T-helper 2 cell (primary cell): Measurements from ENCODE around the gene ADARB2.
A peak's percentile ranks its signal among the peaks of the same experiment; 100 is the strongest.

Experiments
- DNase-seq, 5 experiments: peaks; one replicate each; pipeline versions ENCODE4 v3.0.0 to v3.0.0-alpha.2; 2012 to 2022

Gene ADARB2

DNA sequence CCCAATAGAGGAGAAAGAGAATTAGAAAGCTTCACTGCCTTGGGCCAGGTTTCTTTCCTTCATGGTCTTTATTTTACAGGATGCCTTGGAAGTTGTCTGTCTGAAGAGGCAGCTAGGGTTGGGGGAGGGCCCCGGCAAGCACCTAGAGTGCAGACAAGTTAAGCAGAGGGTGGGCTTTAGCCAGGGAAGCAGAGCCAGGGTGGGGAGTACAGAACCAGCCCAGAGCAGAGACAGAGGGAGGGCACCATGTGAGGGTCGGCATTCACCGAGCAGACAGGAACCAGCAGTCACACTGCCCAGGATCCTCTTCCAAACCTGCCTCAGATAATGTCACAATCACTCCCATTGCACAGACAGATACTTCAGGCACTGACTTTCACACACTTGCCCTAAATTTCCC lies 75.9 kb downstream of the ADARB2 start:
- no peak for DNase-seq

DNA sequence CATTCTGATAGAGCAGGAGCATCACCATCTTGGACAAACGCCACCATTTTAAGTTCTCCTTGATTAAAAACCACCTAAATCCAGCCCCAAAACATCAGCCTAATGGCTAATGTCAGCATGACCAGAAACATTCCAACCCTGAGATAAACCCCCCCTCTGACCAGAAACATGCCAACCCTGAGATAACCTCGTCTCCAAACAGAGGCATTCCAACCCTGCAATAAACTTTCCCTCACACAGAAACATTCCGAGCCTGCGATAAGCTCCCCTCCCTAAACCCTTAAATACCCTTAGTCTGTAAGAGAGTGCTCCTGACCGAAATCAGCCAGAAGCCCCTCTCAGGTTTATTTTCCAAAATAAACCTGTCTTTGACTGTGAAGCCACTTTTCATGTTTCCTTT lies 76.5 kb downstream of the ADARB2 start:
- DNase-seq = no peak

DNA sequence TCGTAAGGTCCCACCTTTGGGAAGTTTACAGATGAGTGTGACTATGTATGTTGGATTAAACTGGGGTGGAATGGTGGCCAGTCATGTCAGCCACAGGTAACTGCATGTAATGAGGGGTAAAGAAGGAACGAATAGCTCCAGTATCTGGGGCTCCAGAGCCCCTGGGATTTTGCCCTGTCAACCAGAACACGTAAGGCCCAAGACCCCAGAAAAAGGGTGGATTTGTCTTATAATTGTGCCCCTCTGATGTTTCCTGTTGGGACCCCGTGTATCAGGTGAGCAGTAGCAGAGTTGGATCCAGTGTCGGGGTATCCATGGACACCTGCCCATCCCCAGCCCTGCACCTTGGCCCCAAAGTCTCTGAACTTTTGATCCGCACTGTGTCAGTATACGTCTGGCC lies 76.9 kb downstream of the ADARB2 start:
- no peak for DNase-seq

DNA sequence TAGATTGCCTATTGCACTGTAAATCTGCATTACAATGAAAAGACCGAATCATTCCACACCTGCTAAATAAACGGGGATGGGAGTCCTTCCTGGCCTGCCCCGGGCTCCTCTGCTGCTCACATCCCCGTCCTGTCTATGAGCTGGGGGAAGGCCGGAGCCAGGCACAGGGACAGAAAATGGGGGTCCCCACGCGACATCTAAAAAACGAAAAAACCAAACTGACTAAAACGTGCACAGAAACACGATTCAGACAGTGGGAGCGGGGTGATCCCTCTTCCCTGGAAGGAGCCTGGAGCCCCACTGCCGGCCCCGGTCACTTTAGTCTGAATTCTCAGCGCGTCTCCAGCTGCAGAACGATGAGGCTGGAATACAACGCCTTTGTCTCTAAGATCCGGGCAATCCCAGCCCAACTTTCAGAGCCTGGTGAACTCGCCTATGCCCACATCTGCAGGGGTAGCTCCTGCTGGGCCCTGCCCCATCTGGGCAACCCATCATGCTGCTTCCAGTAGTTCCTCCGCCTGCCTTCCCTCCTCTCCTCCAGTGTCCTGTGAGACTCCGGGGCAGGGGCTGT lies 78.0 kb downstream of the ADARB2 start:
- DNase-seq = no peak

DNA sequence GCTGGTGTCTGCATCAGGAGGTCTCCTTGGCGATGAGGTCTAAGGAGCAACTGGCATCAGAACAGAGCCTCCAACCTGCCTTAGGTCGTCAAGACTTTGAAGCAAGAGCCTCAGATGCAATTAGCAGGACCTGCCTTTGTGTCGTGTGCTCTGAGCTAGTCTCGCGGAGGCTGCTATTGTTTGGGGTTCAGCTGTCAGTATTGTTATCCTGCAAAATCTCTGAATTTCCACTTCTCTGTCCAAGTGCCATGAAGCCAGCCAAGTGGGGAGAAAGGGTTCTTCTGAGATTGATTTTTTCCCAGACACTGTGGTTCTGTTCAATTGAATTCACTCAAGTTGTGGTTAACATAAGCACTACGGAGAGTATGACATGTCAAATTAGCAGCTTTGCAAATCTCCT lies 78.7 kb downstream of the ADARB2 start:
- DNase-seq = no peak

DNA sequence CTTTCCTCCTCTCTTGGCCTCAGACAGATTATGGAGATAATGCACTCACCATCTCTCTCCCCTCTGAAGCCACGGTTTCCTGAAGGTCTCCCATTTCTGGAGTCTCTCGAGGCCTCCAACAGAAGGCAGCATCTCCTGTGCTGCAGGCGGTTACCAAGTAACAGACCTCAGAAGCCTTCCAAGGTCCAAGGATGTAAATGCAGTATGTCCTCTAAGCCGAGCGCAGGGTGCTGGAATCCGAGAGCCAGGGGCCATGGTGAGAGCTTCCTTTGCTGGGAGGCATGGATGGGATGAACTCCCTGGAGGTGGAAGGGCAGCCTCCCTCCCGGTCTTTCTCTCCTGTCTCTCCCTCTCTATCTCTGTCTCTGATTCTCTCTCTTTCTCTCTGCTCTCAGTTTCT lies 79.8 kb downstream of the ADARB2 start:
- no peak for DNase-seq

DNA sequence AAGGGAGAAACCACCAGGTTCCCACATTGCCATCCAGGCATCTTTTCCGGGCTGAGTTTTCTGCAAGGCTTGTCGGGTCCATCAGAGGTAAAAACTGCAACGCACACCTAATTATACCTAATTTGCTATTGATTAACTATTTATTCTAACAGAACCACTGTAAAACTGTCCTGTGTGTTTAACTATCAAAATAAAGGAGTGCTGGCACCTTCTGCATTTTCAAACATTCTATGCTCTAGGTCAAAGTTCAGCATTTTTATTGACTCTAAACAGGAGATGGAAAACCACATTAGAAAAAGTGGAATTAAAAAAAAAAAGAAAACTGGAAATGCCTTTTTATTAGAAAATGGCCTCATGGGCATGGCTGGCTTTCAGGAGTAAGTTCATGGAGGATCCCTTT lies 82.0 kb downstream of the ADARB2 start:
- no peak for DNase-seq

DNA sequence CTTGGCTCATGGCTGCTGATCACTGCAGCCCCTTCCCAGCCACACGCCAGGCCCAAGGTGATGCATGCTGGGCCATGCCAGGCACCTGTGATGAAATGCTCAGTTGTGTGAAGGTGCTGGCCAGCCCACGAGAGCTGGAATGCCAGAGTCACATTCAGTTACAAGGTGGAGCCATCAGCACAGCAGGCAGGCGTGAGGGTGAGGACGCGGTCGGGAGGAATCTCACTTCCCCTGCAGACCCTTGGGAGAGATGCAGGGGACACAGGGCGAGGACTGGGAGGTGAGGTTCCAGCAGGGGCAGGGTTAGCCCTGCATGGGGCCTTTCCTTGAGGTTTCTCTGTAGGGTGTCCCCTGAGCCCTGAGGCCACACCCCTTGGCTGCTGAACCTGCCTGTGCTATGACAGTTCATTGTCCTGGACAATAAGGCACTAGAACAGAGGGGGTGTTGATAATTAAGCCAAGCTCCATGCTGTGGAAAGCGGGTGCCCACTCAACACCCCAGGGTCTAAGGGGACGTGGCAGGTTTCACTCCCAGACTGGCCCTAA lies 82.4 kb downstream of the ADARB2 start:
- DNase-seq = no peak

DNA sequence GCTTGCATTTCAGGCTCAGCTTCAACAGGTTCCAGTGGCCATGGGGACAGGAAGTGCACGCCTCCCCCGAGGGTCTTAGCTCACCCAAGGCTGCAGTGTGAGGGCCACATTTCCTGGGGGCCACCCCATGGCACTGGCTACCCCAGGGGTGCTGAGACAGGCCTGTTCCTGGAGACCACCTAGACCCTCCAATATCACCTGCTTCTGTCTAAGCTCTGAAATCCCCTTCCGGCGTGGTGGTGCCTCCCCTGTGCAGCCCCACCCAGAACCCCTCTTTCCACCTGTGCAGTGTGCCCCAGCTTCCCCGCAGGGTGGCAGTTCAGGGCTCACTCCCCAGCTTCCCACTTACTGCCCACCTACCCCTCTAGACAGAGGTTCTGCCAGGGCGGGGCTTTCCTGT lies 83.1 kb downstream of the ADARB2 start:
- DNase-seq = no peak

DNA sequence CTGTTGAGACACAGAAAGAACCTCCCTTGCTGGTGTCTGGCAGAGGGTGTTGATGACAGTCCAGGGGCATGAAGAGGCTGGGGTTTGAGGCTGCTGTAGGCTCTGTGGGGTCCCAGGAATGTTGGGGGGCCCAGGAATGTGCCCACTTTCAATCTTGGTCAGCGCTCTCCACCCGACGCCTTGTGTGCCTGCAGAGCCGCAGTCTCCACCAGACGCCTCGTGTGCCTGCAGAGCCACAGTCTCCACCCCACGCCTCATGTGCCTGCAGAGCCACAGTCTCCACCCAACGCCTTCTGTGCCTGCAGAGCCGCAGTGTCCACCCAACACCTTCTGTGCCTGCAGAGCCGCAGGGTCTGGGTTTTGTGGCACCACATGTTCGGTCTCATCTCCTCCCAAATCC lies 84.0 kb downstream of the ADARB2 start:
- no peak for DNase-seq

DNA sequence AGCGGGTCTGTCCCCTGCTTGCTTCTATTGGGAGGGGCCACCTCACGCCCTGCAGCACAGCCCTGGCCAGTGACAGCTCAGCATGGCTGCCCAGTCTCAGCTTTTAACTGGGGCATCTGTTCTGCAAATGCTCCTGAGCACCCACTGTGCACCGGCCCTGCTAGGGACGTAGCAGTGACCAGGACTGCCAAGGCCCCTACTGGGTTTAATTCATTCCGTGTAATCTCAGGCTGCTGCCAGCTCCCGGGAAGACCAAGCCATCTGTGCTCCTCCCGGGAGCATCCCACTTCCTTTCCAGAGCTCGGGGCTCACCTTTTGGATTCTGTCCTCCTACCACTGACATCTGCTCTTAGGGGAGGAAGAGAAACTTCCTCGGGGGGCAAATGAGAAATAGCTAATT lies 85.2 kb downstream of the ADARB2 start:
- no peak for DNase-seq

DNA sequence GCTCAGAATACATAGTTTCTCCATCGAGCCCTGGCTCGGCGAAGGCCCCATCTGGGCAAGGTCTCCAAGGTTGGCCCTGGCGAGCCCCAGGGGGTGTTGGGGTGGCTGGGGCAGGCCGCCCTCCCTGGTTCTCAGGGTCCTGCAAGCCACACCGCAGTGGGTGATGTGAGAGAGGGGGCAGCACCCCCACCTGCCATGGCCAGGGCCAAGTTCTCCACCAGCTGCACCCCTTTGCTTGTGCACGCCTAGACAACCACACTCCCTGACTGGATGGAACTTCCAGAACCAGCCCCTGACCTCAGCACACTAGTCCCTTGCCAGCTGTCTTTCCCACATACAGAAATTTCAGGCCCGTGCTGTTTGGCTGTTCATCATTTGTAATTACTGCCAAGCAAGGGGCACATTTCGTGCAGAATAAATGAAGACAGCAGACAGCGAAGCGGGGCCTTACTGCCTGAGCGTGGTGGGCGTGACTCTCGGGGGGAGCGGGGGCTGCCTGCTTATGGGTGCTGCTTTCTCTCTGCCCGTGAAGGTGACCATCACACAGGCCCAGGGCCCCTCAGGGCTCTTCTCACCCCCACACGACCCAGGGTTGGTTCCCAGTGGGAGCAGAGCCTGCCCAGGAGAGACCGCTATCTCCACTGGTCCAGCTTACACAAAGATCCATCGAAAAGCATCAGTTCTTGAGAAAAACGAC lies 85.9 kb downstream of the ADARB2 start:
- no peak for DNase-seq

DNA sequence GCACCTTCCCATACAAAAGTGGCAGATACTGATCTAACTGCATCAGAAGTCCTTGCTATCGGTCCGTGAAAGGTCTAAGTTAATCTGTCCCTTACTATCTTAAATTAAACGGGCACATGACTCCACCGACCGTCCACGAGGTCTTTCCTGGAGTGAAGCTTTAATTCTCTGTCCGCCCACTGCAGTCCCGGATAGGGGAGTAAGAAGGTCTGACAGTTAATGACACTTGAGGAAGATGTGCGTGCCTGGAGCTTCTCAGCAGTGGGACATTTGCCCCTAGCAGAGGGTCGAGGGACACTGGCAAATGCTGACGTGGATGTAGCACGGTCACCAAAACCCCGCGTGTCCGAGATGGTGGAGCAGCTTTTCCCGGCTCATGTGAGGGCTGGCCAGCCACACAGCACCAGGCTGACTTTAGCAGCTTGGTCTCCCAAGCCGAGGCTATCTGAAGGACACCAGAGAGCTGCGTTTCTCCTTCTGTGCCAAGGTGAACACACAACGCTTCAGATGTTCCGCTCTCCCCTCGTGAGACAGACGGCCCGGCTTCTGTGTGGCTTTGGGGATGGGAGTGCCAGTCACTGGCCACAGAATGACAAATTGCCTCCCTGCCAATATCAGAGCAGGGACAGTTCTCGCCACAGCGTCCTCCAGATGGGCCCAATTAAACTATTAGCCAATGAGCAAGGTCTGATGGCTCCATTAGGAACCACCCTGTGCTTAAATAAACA lies 86.6 kb downstream of the ADARB2 start:
- DNase-seq = no peak

DNA sequence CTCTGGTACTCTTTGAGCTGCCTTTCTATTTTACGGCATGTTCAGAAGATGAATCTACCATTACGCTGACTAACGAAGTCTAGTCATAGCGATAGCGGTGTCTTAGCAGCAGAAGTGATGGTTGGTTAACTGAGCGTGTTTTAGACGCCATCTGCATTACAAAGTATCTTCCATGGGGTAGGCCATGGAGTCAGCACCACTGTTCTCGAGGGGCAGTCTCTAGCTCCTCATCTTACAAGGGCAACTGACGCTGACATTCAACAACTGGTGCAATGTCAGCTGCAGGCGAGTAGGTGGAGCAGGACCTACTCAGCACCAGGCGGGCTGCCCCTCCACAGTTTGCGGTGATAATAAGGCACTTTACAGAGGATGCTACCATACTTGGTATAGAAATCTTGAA lies 88.7 kb downstream of the ADARB2 start:
- no peak for DNase-seq

DNA sequence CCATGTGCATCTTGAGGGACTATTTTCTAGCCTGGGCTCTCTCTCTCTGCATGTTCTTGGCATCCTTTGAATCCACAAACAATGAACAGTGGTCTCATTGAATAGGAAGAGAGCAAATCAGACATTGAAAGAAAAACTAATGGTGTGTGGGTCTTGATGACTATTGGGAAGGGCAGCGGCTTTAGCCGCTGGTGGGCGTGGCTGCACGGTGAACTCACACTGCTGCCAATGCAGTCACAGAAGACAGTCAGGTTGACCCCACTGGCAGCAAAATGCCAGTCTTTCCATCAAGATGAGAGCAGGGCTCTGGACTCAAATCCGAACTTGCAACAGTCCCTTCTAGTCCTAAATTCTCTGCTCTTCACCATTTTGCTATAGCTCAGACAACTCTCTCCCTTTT lies 91.0 kb downstream of the ADARB2 start:
- no peak for DNase-seq

DNA sequence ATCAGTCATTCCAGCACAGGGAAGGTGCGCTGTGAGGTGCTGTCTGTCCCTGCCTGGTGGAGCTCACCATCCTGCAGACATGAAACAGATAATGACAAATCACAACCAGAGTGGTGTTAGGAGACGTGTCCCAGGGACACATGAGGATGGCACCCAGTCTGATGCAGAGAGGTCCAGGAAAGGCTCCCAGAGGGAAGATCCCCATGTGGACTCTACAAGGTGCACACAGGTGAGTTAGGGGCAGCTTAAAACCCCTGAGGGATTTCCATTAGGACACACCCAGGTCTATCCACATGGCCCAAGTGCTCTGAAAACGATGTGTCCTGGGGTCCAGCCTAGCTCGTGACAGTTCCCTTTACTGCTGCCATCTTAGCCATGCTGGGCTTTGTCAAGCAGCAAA lies 91.4 kb downstream of the ADARB2 start:
- no peak for DNase-seq

DNA sequence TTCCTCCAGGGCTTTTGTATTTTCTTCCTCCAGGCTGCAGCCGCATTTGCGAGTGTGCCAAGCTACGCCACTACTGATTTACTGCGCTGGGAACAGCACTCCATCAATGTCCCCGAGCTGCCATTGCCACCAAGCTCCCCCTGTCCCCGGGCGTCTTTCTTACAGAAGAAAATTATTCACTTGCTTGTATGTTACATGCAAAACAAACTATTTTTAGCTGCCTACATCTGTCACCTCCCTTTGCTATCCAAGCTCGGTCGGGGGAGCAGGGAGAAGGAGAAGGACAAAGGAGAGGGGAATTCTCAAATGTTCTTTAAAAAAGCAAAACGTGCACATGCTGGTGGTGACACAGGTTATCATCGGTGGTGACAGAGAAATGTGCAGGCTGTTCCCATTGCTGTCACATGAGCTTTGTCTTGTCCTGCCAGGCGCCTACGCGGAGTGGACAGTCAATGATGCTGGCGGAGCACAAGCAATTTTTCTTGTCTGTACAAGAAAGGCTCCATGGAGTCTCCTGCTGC lies 93.1 kb downstream of the ADARB2 start:
- no peak for DNase-seq

DNA sequence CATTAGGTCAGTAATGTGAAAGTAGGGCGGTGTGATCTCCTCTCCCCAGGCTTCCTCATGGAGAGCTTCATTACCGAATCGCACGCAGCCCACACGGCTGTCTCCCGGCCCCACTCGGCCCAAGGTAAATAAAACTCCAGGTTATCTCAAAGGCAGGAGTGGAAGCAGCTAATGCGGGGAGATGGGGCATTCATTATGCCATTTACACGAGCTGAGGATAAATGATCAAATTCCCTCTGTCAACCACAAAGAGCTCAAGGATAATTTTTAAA lies 93.5 kb downstream of the ADARB2 start:
- DNase-seq = no peak

DNA sequence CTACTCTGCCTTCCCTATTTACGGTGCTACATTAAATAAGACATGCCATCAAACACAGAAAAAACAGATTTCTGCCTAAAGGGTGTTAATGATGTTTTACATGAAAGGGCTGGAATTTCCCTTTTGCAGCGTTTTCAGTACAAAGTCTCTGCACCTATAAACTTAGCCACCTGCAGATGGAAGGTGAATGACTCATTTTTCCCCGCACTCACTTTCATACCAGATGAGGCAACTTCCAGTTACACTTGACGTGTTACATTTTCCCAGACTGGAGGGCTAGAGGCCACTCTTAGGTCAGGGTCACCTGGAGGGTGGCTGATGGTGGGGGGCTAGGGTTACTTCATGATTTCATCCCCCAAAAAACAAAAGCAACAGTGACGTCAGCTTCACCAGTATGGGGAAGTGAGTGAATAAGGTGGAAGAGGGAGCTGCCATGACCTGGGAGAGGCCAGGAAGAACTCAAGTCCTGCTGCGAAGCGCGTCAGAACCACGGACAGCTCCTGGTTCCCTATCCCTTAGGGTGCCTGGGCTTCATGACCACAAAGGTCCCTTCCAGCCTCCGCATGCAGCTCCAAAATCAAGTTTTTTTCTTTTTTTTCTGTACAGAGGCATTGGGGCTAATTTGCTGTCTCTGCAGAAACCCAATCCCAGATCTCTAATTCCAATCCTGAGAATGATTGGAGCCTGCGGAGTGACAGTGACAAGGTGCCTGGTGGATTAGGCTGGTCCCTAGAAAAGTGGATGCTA lies 94.0 kb downstream of the ADARB2 start:
- DNase-seq = peak in 2 of 5 experiments; percentile 12 to 23

DNA sequence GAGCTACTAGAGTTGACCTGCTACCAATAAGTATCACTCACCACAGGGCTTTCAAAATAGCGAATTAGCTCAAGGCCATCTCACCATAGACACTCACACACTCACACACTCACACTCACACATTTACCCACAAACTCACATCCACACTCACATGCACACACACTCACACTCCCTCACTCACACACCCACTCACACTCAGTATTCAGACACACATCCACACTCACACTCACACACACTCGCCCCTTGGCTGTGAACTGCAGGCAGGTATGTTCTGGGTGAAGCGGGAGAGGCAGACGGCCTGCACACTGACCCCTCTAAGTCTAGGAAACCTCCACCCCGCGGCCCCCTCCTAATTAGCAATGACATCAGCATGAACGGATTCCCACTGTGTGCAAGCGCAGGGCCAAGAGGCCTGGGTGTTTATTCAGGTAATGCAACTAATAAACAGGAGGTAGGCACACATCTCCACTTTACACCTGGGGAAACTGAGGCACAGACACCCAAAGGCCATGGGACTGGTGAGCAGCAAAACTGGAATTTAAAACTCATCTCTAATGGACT lies 94.6 kb downstream of the ADARB2 start:
- no peak for DNase-seq

DNA sequence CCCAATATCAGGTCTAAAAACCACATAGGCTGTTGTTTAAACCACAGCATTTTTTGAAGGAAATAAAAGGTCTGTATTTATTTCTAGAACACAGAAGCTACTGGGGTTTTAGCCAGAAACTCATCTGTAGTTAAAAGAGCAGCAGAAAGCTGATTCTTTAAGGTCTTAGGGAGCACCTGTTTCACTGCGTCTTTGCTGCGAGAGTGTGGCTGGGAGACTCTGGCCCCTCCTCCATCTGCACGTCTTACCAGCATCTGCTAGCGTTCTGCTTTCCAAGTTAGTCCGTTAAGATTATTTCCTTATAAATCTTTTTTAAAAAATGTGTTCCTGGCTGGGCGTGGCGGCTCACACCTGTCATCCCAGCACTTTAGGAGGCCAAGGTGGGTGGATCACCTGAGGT lies 95.9 kb downstream of the ADARB2 start:
- DNase-seq = no peak

DNA sequence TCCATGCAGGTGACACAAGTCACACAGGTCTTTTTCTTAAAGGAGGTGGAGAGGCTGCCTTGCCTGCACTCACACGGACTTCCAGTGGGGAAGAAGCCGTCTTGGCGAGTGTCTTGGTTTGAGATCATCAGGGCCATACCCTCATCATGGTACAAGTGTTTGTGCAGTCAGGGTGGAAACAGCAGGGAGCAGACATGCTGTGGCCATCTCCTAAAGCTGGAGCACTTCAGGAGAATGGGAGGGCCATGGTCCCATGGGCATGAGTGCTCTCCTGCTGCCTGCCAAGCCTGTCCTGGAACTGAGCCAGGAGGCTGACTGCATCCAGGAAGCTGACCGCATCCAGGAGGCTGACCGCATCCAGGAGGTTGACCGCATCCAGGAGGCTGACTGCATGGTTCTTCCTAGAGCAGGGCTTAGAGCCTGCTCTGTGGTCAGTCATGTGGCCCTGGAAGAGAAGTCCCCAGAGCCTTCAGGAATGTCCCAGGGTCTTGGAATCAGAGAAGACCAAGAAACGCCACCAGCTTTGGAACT lies 98.4 kb downstream of the ADARB2 start:
- DNase-seq = no peak

DNA sequence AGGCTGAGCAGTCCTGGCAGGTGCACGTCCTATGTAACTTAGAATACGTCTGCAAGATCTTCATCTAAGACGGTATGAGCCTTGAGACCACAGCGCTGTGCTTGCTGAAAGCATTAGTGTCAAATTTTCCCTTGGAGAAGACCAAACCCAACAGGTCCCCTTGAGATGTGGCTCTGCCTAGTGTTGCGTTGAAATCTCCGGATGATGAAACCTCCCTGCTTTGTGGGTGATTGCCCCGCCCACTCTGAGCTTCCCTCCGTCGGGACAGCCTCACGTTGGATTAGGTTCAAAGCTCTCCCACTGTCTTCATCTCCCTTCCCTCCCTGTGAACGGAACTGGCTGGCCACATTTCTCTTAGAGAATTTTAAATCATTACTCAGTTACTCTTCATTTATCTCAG lies 102.0 kb downstream of the ADARB2 start:
- no peak for DNase-seq
